HepG2 (cell line): Measurements from ENCODE around the gene CST3. TPM values are rescaled to one million over a fixed set of nuclear protein-coding genes. Genes with fewer than 3 reads are reported as not detected.

Experiments used
- ATF1 ChIP-seq: IDR thresholded peaks from 2 replicates; pipeline ENCODE4 v1.6.1; 2016; ENCODE audit warnings: mild to moderate bottlenecking, control low read depth
- CEBPG ChIP-seq: IDR thresholded peaks from 2 replicates; pipeline ENCODE4 v1.6.1; 2016
- MAFF ChIP-seq: IDR thresholded peaks from 2 replicates; pipeline ENCODE4 v1.6.1; 2011; ENCODE audit warnings: low read depth, low read length, improper control_type of control experiment
- MXD4 ChIP-seq: IDR thresholded peaks from 2 replicates; pipeline ENCODE4 v1.6.1; 2016; ENCODE audit warnings: mild to moderate bottlenecking, missing biosample characterization, missing genetic modification reagents
- NFE2L1 ChIP-seq: sonication (generic); formaldehyde crosslinking; IDR thresholded peaks from 2 replicates; pipeline ENCODE4 v1.4.0; 2020; ENCODE audit warnings: missing genetic modification reagents, mild to moderate bottlenecking, borderline replicate concordance
- SIX4 ChIP-seq: sonication (generic); formaldehyde crosslinking; IDR thresholded peaks from 2 replicates; pipeline ENCODE4 v1.4.0; 2020; ENCODE audit warnings: missing genetic modification reagents
- STAG1 ChIP-seq: sonication (generic); formaldehyde crosslinking; IDR thresholded peaks from 2 replicates; pipeline ENCODE4 v1.4.0; 2020; ENCODE audit warnings: missing genetic modification reagents
- ZC3H13 ChIP-seq: sonication (generic); formaldehyde crosslinking; IDR thresholded peaks from 2 replicates; pipeline ENCODE4 v1.8.1; 2023; ENCODE audit warnings: mild to moderate bottlenecking, missing genetic modification reagents, moderate library complexity
- ZNF383 ChIP-seq: sonication (generic); formaldehyde crosslinking; IDR thresholded peaks from 2 replicates; pipeline ENCODE4 v1.4.0; 2020; ENCODE audit warnings: missing genetic modification reagents, mild to moderate bottlenecking, borderline replicate concordance
- ZNF552 ChIP-seq: sonication (generic); formaldehyde crosslinking; IDR thresholded peaks from 2 replicates; pipeline ENCODE4 v1.9.0; 2022; ENCODE audit warnings: missing genetic modification reagents, mild to moderate bottlenecking, borderline replicate concordance
- ZNF83 ChIP-seq: sonication (generic); formaldehyde crosslinking; IDR thresholded peaks from 2 replicates; pipeline ENCODE4 v1.4.0; 2020; ENCODE audit warnings: missing genetic modification reagents, mild to moderate bottlenecking, borderline replicate concordance
- polyA plus RNA-seq, 8 experiments: library from polyadenylated mRNA; depleted of rRNA in 3 of 8; stranded (reverse) in 7 of 8; unstranded in 1 of 8; fragments of >200 nt; fragmentation: Illumina TruSeq in 4 of 8; extraction: Trizol in 4 of 8; gene quantifications; 2 replicates each; pipeline versions ENCODE4 v1.2.1 to v1.2.3, GENCODE V29; 2011 to 2016; ENCODE audit warnings: low read depth in 4 of 8, missing spikeins in 1 of 8, mixed read lengths in 1 of 8; ENCODE audit not compliant: insufficient read depth in 1 of 8
- total RNA-seq, 5 experiments: library from RNA; depleted of rRNA; stranded (reverse); fragments of >200 nt; fragmentation: Illumina TruSeq; extraction: Trizol; gene quantifications; 2 replicates each; pipeline ENCODE4 v1.2.3, GENCODE V29; 2016; ENCODE audit warnings: low read depth in 1 of 5
- TF ChIP-seq, protein P1 (sequence below): sonication (generic); formaldehyde crosslinking; IDR thresholded peaks from 2 replicates; pipeline ENCODE4 v1.4.0; 2020; ENCODE audit warnings: missing genetic modification reagents
- TF ChIP-seq, protein P2 (sequence below): sonication (generic); formaldehyde crosslinking; IDR thresholded peaks from 2 replicates; pipeline ENCODE4 v1.4.0; 2020; ENCODE audit warnings: missing genetic modification reagents
- TF ChIP-seq, protein P3 (sequence below): sonication (generic); formaldehyde crosslinking; conservative IDR thresholded peaks from 2 replicates; pipeline ENCODE4 v1.8.0; 2022; ENCODE audit warnings: low read depth, missing genetic modification reagents
- TF ChIP-seq, protein P4 (sequence below): sonication (generic); formaldehyde crosslinking; IDR thresholded peaks from 2 replicates; pipeline ENCODE4 v1.9.0; 2022; ENCODE audit warnings: low read depth, missing genetic modification reagents
- TF ChIP-seq, protein P5 (sequence below): sonication (generic); formaldehyde crosslinking; IDR thresholded peaks from 2 replicates; pipeline ENCODE4 v1.5.1; 2020; ENCODE audit warnings: mild to moderate bottlenecking, missing genetic modification reagents, borderline replicate concordance
- TF ChIP-seq, protein P6 (sequence below): sonication (generic); formaldehyde crosslinking; IDR thresholded peaks from 2 replicates; pipeline ENCODE4 v1.5.1; 2020; ENCODE audit warnings: missing genetic modification reagents, mild to moderate bottlenecking, borderline replicate concordance

Gene CST3
- total and polyA plus RNA-seq, 2 of the 13 experiments (the other 11 are each of a cell fraction or from before 2014, with no cell fraction given), result 690 to 1,005 TPM

DNA sequence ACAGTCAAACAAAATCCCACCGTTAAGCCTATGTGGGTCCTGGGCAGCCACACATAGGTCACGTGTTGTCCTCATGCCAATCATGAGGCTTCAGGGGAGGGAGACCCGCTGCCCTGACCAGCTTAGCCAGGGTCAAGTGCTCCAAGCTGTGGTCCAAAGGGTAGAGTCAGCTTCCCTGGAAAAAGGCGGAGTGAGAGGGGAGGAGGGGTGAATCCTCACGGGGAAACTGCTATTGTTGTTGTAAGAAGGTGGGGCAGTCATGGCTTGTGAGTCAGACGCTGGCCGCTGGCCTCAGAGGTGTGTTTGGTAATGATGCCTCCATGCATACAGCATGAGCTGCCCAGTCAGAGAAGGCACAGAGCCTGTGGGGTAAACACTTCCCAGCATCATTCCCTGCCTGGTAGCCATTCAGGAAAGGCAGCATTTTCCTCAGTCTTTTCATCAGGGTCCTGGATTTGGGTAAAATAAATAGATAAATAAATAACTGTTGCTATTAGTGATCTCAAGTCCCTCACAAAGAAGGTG, 8.7 kb downstream of the CST3 start (continued):
- TF ChIP-seq SIX4 (CRISPR knock-in tag) (peak; percentile 77; the same call in 1 of the 2 replicates), NFE2L1 (CRISPR knock-in tag) (no peak), ATF1 (CRISPR knock-in tag) (no peak), MXD4 (CRISPR knock-in tag) (no peak; the same call in 1 of the 2 replicates), STAG1 (no peak), ZC3H13 (no peak; the same call in 1 of the 2 replicates), ZNF383 (CRISPR knock-in tag) (no peak), ZNF83 (CRISPR knock-in tag) (peak; percentile 88; the same call in 1 of the 2 replicates), CEBPG (CRISPR knock-in tag) (peak; percentile 75), ZNF552 (CRISPR knock-in tag) (peak; percentile 60; the same call in 1 of the 2 replicates), MAFF (peak; percentile 48; the same call in 1 of the 2 replicates)
- TF ChIP-seq, protein P1, sequence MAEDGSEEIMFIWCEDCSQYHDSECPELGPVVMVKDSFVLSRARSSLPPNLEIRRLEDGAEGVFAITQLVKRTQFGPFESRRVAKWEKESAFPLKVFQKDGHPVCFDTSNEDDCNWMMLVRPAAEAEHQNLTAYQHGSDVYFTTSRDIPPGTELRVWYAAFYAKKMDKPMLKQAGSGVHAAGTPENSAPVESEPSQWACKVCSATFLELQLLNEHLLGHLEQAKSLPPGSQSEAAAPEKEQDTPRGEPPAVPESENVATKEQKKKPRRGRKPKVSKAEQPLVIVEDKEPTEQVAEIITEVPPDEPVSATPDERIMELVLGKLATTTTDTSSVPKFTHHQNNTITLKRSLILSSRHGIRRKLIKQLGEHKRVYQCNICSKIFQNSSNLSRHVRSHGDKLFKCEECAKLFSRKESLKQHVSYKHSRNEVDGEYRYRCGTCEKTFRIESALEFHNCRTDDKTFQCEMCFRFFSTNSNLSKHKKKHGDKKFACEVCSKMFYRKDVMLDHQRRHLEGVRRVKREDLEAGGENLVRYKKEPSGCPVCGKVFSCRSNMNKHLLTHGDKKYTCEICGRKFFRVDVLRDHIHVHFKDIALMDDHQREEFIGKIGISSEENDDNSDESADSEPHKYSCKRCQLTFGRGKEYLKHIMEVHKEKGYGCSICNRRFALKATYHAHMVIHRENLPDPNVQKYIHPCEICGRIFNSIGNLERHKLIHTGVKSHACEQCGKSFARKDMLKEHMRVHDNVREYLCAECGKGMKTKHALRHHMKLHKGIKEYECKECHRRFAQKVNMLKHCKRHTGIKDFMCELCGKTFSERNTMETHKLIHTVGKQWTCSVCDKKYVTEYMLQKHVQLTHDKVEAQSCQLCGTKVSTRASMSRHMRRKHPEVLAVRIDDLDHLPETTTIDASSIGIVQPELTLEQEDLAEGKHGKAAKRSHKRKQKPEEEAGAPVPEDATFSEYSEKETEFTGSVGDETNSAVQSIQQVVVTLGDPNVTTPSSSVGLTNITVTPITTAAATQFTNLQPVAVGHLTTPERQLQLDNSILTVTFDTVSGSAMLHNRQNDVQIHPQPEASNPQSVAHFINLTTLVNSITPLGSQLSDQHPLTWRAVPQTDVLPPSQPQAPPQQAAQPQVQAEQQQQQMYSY, result no peak
- TF ChIP-seq, protein P2, sequence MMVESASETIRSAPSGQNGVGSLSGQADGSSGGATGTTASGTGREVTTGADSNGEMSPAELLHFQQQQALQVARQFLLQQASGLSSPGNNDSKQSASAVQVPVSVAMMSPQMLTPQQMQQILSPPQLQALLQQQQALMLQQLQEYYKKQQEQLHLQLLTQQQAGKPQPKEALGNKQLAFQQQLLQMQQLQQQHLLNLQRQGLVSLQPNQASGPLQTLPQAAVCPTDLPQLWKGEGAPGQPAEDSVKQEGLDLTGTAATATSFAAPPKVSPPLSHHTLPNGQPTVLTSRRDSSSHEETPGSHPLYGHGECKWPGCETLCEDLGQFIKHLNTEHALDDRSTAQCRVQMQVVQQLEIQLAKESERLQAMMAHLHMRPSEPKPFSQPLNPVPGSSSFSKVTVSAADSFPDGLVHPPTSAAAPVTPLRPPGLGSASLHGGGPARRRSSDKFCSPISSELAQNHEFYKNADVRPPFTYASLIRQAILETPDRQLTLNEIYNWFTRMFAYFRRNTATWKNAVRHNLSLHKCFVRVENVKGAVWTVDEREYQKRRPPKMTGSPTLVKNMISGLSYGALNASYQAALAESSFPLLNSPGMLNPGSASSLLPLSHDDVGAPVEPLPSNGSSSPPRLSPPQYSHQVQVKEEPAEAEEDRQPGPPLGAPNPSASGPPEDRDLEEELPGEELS (CRISPR knock-in tag), result peak; percentile 94
- TF ChIP-seq, protein P3, sequence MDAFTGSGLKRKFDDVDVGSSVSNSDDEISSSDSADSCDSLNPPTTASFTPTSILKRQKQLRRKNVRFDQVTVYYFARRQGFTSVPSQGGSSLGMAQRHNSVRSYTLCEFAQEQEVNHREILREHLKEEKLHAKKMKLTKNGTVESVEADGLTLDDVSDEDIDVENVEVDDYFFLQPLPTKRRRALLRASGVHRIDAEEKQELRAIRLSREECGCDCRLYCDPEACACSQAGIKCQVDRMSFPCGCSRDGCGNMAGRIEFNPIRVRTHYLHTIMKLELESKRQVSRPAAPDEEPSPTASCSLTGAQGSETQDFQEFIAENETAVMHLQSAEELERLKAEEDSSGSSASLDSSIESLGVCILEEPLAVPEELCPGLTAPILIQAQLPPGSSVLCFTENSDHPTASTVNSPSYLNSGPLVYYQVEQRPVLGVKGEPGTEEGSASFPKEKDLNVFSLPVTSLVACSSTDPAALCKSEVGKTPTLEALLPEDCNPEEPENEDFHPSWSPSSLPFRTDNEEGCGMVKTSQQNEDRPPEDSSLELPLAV (CRISPR knock-in tag), result no peak; the same call in 1 of the 2 replicates
- TF ChIP-seq, protein P4, sequence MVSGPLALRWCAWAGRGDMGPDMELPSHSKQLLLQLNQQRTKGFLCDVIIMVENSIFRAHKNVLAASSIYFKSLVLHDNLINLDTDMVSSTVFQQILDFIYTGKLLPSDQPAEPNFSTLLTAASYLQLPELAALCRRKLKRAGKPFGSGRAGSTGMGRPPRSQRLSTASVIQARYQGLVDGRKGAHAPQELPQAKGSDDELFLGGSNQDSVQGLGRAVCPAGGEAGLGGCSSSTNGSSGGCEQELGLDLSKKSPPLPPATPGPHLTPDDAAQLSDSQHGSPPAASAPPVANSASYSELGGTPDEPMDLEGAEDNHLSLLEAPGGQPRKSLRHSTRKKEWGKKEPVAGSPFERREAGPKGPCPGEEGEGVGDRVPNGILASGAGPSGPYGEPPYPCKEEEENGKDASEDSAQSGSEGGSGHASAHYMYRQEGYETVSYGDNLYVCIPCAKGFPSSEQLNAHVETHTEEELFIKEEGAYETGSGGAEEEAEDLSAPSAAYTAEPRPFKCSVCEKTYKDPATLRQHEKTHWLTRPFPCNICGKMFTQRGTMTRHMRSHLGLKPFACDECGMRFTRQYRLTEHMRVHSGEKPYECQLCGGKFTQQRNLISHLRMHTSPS (CRISPR knock-in tag), result peak; percentile 89
- TF ChIP-seq, protein P5, sequence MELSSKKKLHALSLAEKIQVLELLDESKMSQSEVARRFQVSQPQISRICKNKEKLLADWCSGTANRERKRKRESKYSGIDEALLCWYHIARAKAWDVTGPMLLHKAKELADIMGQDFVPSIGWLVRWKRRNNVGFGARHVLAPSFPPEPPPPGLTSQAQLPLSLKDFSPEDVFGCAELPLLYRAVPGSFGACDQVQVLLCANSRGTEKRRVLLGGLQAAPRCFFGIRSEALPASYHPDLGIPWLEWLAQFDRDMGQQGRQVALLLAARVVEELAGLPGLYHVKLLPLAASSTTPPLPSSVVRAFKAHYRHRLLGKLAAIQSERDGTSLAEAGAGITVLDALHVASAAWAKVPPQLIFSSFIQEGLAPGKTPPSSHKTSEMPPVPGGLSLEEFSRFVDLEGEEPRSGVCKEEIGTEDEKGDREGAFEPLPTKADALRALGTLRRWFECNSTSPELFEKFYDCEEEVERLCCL (CRISPR knock-in tag), result 0 out of 2 replicates have a peak, but pooled peaks have one; percentile 13
- TF ChIP-seq, protein P6, sequence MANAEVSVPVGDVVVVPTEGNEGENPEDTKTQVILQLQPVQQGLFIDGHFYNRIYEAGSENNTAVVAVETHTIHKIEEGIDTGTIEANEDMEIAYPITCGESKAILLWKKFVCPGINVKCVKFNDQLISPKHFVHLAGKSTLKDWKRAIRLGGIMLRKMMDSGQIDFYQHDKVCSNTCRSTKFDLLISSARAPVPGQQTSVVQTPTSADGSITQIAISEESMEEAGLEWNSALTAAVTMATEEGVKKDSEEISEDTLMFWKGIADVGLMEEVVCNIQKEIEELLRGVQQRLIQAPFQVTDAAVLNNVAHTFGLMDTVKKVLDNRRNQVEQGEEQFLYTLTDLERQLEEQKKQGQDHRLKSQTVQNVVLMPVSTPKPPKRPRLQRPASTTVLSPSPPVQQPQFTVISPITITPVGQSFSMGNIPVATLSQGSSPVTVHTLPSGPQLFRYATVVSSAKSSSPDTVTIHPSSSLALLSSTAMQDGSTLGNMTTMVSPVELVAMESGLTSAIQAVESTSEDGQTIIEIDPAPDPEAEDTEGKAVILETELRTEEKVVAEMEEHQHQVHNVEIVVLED (CRISPR knock-in tag), result peak; percentile 56; the same call in 1 of the 2 replicates
